ENCODE results near the gene COL23A1.

- TF ChIP-seq CTCF (IDR thresholded peaks at IDR 0.05) (no peak), EZH2 (IDR thresholded peaks at IDR 0.05; ENCODE audit: borderline replicate concordance, insufficient read depth, low read depth, low read length, poor library complexity, severe bottlenecking) (no peak)
These were observed 127.4 kb downstream of the COL23A1 start for GRCh38 chr5:178462816-178463215.

Data from B cell (primary cell).